Panc1 (cell line): ENCODE measurements around the gene RSPH1. TPM values are rescaled to one million over a fixed set of nuclear protein-coding genes. Genes with fewer than 3 reads are reported as not detected.
A peak's percentile ranks its signal among the peaks of the same experiment; 100 is the strongest.

Experiments
- ATAC-seq: fragments of 200-7000 bp; cut with Tn5 transposase; 2 replicates; pipeline ENCODE4 v1.9.1; 2020; ENCODE audit warnings: mild to moderate bottlenecking, moderate library complexity
- BruUV-seq: library from RNA; stranded (reverse); fragments of 400-500 nt; replicated peaks from 2 replicates; lab custom pipeline; 2021; lab: Mats Ljungman, UMichigan
- CTCF ChIA-PET: fragments of 300-600 bp; sonication (Branson Sonifier 250); formaldehyde crosslinking; loops from one replicate; lab custom pipeline; 2022; ENCODE audit warnings: antibody characterized with exemption; lab: Charles Lee
- POLR2A ChIA-PET: fragments of 300-600 bp; sonication (Branson Sonifier 250); formaldehyde crosslinking; loops from one replicate; lab custom pipeline; 2022; ENCODE audit warnings: antibody characterized with exemption; lab: Charles Lee
- DNase-seq: peaks from one replicate; pipeline ENCODE4 v3.0.0-alpha.2; 2010; ENCODE audit warnings: low read depth, low spot score
- H3K27ac ChIP-seq: 2 replicates; pipeline ENCODE4 v1.5.1; 2011; ENCODE audit warnings: mild to moderate bottlenecking, low read length, inconsistent platforms
- H3K27me3 ChIP-seq: fragments of 200-500 bp; sonication (Bioruptor generic); 2 replicates; pipeline ENCODE4 v1.6.0; 2014; ENCODE audit warnings: low read length, inconsistent platforms; ENCODE audit not compliant: control insufficient read depth, insufficient read depth
- H3K36me3 ChIP-seq: fragments of 200-500 bp; sonication (Bioruptor generic); 2 replicates; pipeline ENCODE4 v1.5.1; 2014; ENCODE audit warnings: inconsistent platforms, mild to moderate bottlenecking, low read length, moderate library complexity; ENCODE audit not compliant: control insufficient read depth, insufficient read depth
- H3K4me1 ChIP-seq: 2 replicates; pipeline ENCODE4 v1.5.1; 2011; ENCODE audit warnings: inconsistent platforms, mild to moderate bottlenecking, low read length, moderate library complexity; ENCODE audit not compliant: control insufficient read depth, insufficient read depth
- H3K4me3 ChIP-seq, 2 experiments: 2 replicates each; pipeline ENCODE4 v1.5.1; 2011 to 2012; ENCODE audit warnings: low read depth in 2 of 2, low read length in 2 of 2, mild to moderate bottlenecking in 2 of 2, inconsistent platforms in 1 of 2, moderate library complexity in 1 of 2
- H3K9me3 ChIP-seq: fragments of 200-500 bp; sonication (Bioruptor generic); 2 replicates; pipeline ENCODE4 v1.5.1; 2014; ENCODE audit warnings: low read depth, mild to moderate bottlenecking, inconsistent platforms, low read length, moderate library complexity; ENCODE audit not compliant: control insufficient read depth, insufficient read depth
- CTCF ChIP-seq: fragments of 450-650 bp; IDR thresholded peaks from 2 replicates; pipeline ENCODE4 v1.5.1; 2017; ENCODE audit warnings: mild to moderate bottlenecking
- POLR2AphosphoS5 ChIP-seq: IDR thresholded peaks from 2 replicates; pipeline ENCODE4 v1.6.1; 2012; ENCODE audit warnings: mild to moderate bottlenecking, low read depth, low read length, moderate library complexity
- SIN3A ChIP-seq: IDR thresholded peaks from 2 replicates; pipeline ENCODE4 v1.6.1; 2012; ENCODE audit warnings: low read depth, mild to moderate bottlenecking, low read length, moderate library complexity, borderline replicate concordance; ENCODE audit not compliant: insufficient read depth
- TCF7L2 ChIP-seq: IDR thresholded peaks from 2 replicates; pipeline ENCODE4 v1.6.1; 2011; ENCODE audit warnings: mild to moderate bottlenecking, low read depth, low read length, inconsistent platforms
- in situ Hi-C: cut with HindIII; loops from 2 replicates; pipeline ENCODE4 v1.10.0; 2016; ENCODE audit warnings: low sequenced_read_pairs, low pct_unique_long_range_greater_than_20kb
- intact Hi-C: fragments of 100-400 bp; cut with micrococcal nuclease; formaldehyde crosslinking; loops from one replicate; pipeline ENCODE4 v1.10.0; 2022; ENCODE audit not compliant: unreplicated experiment
- total RNA-seq: library from RNA; stranded (reverse); gene quantifications from one replicate; pipeline ENCODE4 v1.2.1, GENCODE V29; 2021; ENCODE audit not compliant: unreplicated experiment
- TF ChIP-seq, protein P1 (sequence below), 2 experiments: IDR thresholded peaks; 2 replicates each; pipeline ENCODE4 v1.6.1; 2011 to 2012; ENCODE audit warnings: low read depth in 2 of 2, control low read depth in 1 of 2, low read length in 1 of 2, mild to moderate bottlenecking in 1 of 2, moderate library complexity in 1 of 2; ENCODE audit not compliant: insufficient read depth in 1 of 2

Gene RSPH1
- total RNA-seq, 1 experiment from 2014 or later, result 0.46 TPM

GRCh38 chr21:42438316-42439205 lies 57.5 kb downstream of the RSPH1 start:
- H3K4me3 ChIP-seq, result no peak overlapping the region
- no peaks in the 10 kb centered on the region for H3K4me1 ChIP-seq
- no peaks in the 10 kb centered on the region for H3K9me3 ChIP-seq
- H3K36me3 ChIP-seq, result no peaks in the 10 kb centered on the region
- BruUV-seq, result no TSS peak
- DNase-seq (no peak), ATAC-seq (no peak)
- no peak overlapping the region for H3K27ac ChIP-seq
- ChIA-PET CTCF (no interaction called here), POLR2A (no interaction called here)
- intact Hi-C loops, result no loop called here
- in situ Hi-C loops, result no loop called here
- TF ChIP-seq TCF7L2 (no peak), SIN3A (no peak), POLR2AphosphoS5 (no peak), CTCF (no peak)
- TF ChIP-seq, protein P1, sequence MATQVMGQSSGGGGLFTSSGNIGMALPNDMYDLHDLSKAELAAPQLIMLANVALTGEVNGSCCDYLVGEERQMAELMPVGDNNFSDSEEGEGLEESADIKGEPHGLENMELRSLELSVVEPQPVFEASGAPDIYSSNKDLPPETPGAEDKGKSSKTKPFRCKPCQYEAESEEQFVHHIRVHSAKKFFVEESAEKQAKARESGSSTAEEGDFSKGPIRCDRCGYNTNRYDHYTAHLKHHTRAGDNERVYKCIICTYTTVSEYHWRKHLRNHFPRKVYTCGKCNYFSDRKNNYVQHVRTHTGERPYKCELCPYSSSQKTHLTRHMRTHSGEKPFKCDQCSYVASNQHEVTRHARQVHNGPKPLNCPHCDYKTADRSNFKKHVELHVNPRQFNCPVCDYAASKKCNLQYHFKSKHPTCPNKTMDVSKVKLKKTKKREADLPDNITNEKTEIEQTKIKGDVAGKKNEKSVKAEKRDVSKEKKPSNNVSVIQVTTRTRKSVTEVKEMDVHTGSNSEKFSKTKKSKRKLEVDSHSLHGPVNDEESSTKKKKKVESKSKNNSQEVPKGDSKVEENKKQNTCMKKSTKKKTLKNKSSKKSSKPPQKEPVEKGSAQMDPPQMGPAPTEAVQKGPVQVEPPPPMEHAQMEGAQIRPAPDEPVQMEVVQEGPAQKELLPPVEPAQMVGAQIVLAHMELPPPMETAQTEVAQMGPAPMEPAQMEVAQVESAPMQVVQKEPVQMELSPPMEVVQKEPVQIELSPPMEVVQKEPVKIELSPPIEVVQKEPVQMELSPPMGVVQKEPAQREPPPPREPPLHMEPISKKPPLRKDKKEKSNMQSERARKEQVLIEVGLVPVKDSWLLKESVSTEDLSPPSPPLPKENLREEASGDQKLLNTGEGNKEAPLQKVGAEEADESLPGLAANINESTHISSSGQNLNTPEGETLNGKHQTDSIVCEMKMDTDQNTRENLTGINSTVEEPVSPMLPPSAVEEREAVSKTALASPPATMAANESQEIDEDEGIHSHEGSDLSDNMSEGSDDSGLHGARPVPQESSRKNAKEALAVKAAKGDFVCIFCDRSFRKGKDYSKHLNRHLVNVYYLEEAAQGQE (IDR thresholded peaks at IDR 0.05; ENCODE audit: insufficient read depth in 1 of 2, low read depth in 2 of 2, low read length in 1 of 2), result no peak
- H3K27me3 ChIP-seq, result no peaks in the 10 kb centered on the region; the same call in 1 of the 2 replicates

- H3K4me1 ChIP-seq, result no peaks in the 10 kb centered on the region
- no peak overlapping the region for H3K4me3 ChIP-seq
- BruUV-seq, result no TSS peak
- no peaks in the 10 kb centered on the region for H3K36me3 ChIP-seq
- in situ Hi-C loops (no loop called here), intact Hi-C loops (no loop called here)
- no peak overlapping the region for H3K27ac ChIP-seq
- H3K27me3 ChIP-seq, result no peaks in the 10 kb centered on the region; the same call in 1 of the 2 replicates
- ATAC-seq (no peak), DNase-seq (no peak)
- TF ChIP-seq, protein P1 (IDR thresholded peaks at IDR 0.05; ENCODE audit: insufficient read depth in 1 of 2, low read depth in 2 of 2, low read length in 1 of 2), result peak; percentile 79 to 92
- no peak for TF ChIP-seq TCF7L2
- POLR2A ChIA-PET, result no interaction called here
- H3K9me3 ChIP-seq, result 0 out of 2 replicates have a peak, but pooled peaks cover 1% of the 10 kb centered on the region
- CTCF ChIA-PET, result no interaction called here
Measured at GRCh38 chr21:42437786-42438185, 58.2 kb downstream of the RSPH1 start.
